Activated CD8-positive, alpha-beta memory T cell treated with anti-CD3 and anti-CD28 coated beads for 24 hours (primary cell): Measurements from ENCODE around the gene PTPRN2.

Experiments used
- DNase-seq: peaks from one replicate; pipeline ENCODE4 v3.0.0-alpha.2; 2020

PTPRN2 gene

GRCh38 chr7:157976406-157976805 lies 611.2 kb downstream of the PTPRN2 start:
- no peak for DNase-seq

GRCh38 chr7:157975401-157976372 lies 611.9 kb downstream of the PTPRN2 start:
- no peak for DNase-seq

GRCh38 chr7:157974678-157975230 lies 612.9 kb downstream of the PTPRN2 start:
- DNase-seq = no peak

- no peak for DNase-seq
These were observed 613.5 kb downstream of the PTPRN2 start for GRCh38 chr7:157973971-157974677.

- DNase-seq = no peak
These were observed 614.7 kb downstream of the PTPRN2 start for GRCh38 chr7:157972914-157973313.

GRCh38 chr7:157971501-157971900 lies 616.1 kb downstream of the PTPRN2 start:
- no peak for DNase-seq

GRCh38 chr7:157970744-157971143 lies 616.9 kb downstream of the PTPRN2 start:
- no peak for DNase-seq

GRCh38 chr7:157969995-157970394 lies 617.6 kb downstream of the PTPRN2 start:
- DNase-seq = no peak

- no peak for DNase-seq
These were observed 621.1 kb downstream of the PTPRN2 start for GRCh38 chr7:157966490-157966889.

- no peak for DNase-seq
These were observed 623.1 kb downstream of the PTPRN2 start for GRCh38 chr7:157964521-157964920.

GRCh38 chr7:157964016-157964415 lies 623.6 kb downstream of the PTPRN2 start:
- no peak for DNase-seq

GRCh38 chr7:157963526-157963925 lies 624.1 kb downstream of the PTPRN2 start:
- DNase-seq = no peak

GRCh38 chr7:157962458-157963306 lies 624.9 kb downstream of the PTPRN2 start:
- DNase-seq = no peak

- no peak for DNase-seq
These were observed 625.7 kb downstream of the PTPRN2 start for GRCh38 chr7:157961731-157962457.

GRCh38 chr7:157955348-157955999 lies 632.1 kb downstream of the PTPRN2 start:
- no peak for DNase-seq

GRCh38 chr7:157954901-157955300 lies 632.7 kb downstream of the PTPRN2 start:
- no peak for DNase-seq

- no peak for DNase-seq
These were observed 634.6 kb downstream of the PTPRN2 start for GRCh38 chr7:157952841-157953645.

- no peak for DNase-seq
These were observed 635.5 kb downstream of the PTPRN2 start for GRCh38 chr7:157952050-157952667.

GRCh38 chr7:157951300-157952049 lies 636.1 kb downstream of the PTPRN2 start:
- DNase-seq = no peak
